Right cardiac atrium (tissue), 5 donors: ENCODE data around the gene PKD1L1. TPM values are rescaled to one million over a fixed set of nuclear protein-coding genes. Genes with fewer than 3 reads are reported as not detected.
"Not testable (repeated sequence)": the region's sequence is repeated elsewhere in the genome, so short reads cannot be mapped to it uniquely, and the experiment has no call there.

Source experiments
- ATAC-seq, 2 donors: fragments of 200-7000 bp; cut with Tn5 transposase; one replicate each; pipeline versions ENCODE4 v1.8.0 to v1.9.1; 2020; ENCODE audit warnings: moderate library complexity in 2 of 2, mild to moderate bottlenecking in 1 of 2
- DNase-seq, 3 donors: peaks; one replicate each; pipeline ENCODE4 v3.0.0-alpha.2; 2020
- H3K27ac ChIP-seq: one replicate; pipeline ENCODE4 v1.5.1; 2013; ENCODE audit warnings: mild to moderate bottlenecking, low read length, control low read depth, moderate library complexity
- H3K27me3 ChIP-seq: one replicate; pipeline ENCODE4 v1.6.1; 2013; ENCODE audit not compliant: control insufficient read depth, insufficient read depth
- H3K4me1 ChIP-seq: one replicate; pipeline ENCODE4 v1.6.1; 2013; ENCODE audit warnings: low read length; ENCODE audit not compliant: control insufficient read depth, insufficient read depth
- H3K4me3 ChIP-seq: one replicate; pipeline ENCODE4 v1.5.1; 2013; ENCODE audit warnings: low read length, control low read depth
- H3K9me3 ChIP-seq: one replicate; pipeline ENCODE4 v1.6.1; 2013; ENCODE audit warnings: low read length; ENCODE audit not compliant: control insufficient read depth
- WGBS: extraction: QIAGEN DNeasy Blood & Tissue Kit; methylation state at CpG from one replicate; pipeline ENCODE4 v1.1.7; 2013; 5-methylcytosine and 5-hydroxymethylcytosine counted together
- intact Hi-C, 4 donors: fragments of 100-400 bp; cut with DNase I; formaldehyde crosslinking; loops; one replicate each; pipeline versions ENCODE4 v1.11.0 to v1.14.0; 2022 to 2023
- polyA plus RNA-seq: library from polyadenylated mRNA; stranded (reverse); fragments of 200-250 nt; gene quantifications from one replicate; pipeline ENCODE4 v1.2.3, GENCODE V29; 2013
- total RNA-seq, 4 donors: library from RNA; stranded (reverse); fragmentation: NEBNext Ultra II Directional; extraction: Animal tissue kit (Norgen Biotek cat#: 25700); gene quantifications; one replicate each; pipeline ENCODE4 v1.2.1, GENCODE V29; 2021
- donor health status: healthy with polysubstance abuse.
- donor health status: DM: no; HTN: yes; CAD: no.
- donor health status: DM: no; HTN: no; CAD: no.
- donor health status: DM: no; HTN: yes; CAD: no; lungs with severe emphysema.
- donor health status: DM: yes; HTN: yes; CAD: no.

PKD1L1 gene
- total and polyA plus RNA-seq, 5 donors = 0.79 to 1.5 (median 0.82) TPM

- 97% methylated on average over 4 of the region's 5 CpGs for WGBS
- ATAC-seq, H3K27me3 ChIP-seq, H3K4me3 ChIP-seq, DNase-seq, intact Hi-C loops, H3K4me1 ChIP-seq, H3K27ac ChIP-seq, H3K9me3 ChIP-seq: not testable (repeated sequence)
Measured at GRCh38 chr7:47980648-47981047, 32.4 kb upstream of the PKD1L1 start.

GRCh38 chr7:47979832-47980181, 31.5 kb upstream of the PKD1L1 start:
- intact Hi-C loops = no loop called here
- Histone ChIP-seq H3K27ac (peak overlapping the region; percentile 92), H3K9me3 (no peaks in the 10 kb centered on the region), H3K4me1 (no peaks in the 10 kb centered on the region), H3K4me3 (peak overlapping the region; percentile 83), H3K27me3 (no peaks in the 10 kb centered on the region)
- no peak for DNase-seq
- no peak for ATAC-seq
- WGBS = 30% methylated on average over 7 of the region's 7 CpGs

DNA sequence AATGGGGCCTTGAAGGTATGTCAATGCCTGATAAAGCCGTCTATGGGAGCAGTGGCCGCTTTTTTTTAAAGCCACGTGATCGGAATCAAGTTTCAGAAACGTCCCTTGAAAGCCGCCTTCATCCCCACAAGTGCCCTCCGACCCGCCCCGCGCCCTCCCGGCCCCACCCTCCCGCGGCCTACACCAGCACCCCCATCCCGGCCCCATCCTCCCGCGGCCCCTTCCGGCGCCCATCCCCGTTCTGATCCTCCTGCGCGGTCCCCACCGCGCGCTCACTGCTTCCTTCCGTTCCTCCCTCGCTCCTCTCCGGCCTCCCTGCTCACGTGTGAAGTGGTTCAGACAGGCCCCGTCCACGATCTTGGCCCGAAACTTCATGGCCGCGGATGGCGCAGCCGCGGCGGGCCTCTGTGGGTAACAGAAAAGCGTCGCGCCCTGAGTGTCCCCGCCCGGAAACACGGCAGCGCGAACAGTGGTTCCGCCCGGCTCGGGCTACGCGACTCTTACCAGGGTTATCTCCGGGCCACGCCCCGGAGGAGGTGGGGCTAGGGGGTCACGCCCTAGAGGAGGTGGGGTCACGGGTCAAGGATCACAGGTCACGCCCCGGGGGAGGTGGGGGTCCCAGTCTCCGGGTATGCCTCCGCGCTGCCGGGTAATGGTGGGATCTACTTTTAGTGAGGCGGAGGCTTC, 31.0 kb upstream of the PKD1L1 start, which contains the start of gene HUS1:
HUS1 (minus strand) TSS at position 471 of the 687 bp plus-strand sequence; CDS start at position 375, 96 bp downstream.
- intact Hi-C loops = no loop called here
- H3K9me3 ChIP-seq = no peaks in the 10 kb centered on the region
- no peaks in the 10 kb centered on the region for H3K27me3 ChIP-seq
- peak within 1 kb of the TSS; percentile 92 for H3K27ac ChIP-seq
- peak; percentile 95 to 97 (median 97) for DNase-seq
- no peaks in the 10 kb centered on the region for H3K4me1 ChIP-seq
- H3K4me3 ChIP-seq = peak within 1 kb of the TSS; percentile 83
- ATAC-seq = peak; percentile 99 to 100
- WGBS = 1% methylated on average over 62 of the region's 62 CpGs

- DNase-seq (no peak), ATAC-seq (no peak)
- 8% methylated on average over 4 of the region's 4 CpGs for WGBS
- H3K4me1 ChIP-seq = no peaks in the 10 kb centered on the region
- H3K27me3 ChIP-seq = no peaks in the 10 kb centered on the region
- peak overlapping the region; percentile 83 for H3K4me3 ChIP-seq
- intact Hi-C loops = no loop called here
- no peak overlapping the region for H3K27ac ChIP-seq
- H3K9me3 ChIP-seq = no peaks in the 10 kb centered on the region
Measured at GRCh38 chr7:47978790-47979144, 30.5 kb upstream of the PKD1L1 start.

- intact Hi-C loops = no loop called here
- Histone ChIP-seq H3K27me3 (no peaks in the 10 kb centered on the region), H3K4me3 (no peak overlapping the region), H3K27ac (no peak overlapping the region), H3K4me1 (peaks cover 2% of the 10 kb centered on the region), H3K9me3 (no peaks in the 10 kb centered on the region)
- ATAC-seq = no peak
- DNase-seq = no peak
- 79% methylated on average over 1 of the region's 1 CpG for WGBS
Measured at GRCh38 chr7:47973739-47974138, 25.5 kb upstream of the PKD1L1 start.

DNA sequence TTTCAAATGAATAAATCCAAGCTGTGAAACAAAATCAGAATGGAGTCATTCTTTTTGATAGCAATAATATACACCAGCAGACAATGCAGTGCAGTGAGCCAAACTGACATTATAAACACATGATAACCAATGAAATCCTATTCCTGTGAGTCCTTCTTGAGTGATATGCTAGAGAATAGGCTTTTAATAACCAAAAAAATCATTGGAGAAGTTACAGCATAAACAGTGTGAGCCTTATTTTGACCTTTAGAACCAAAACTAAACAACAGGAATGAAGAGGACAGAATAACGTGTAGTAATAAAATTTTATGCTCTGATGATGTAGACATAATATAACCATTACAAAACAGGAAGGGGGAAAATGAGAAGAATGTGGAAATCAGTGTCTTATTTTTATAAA, 22.5 kb upstream of the PKD1L1 start:
- Histone ChIP-seq H3K27ac (no peak overlapping the region), H3K4me3 (no peak overlapping the region), H3K9me3 (no peaks in the 10 kb centered on the region), H3K27me3 (no peaks in the 10 kb centered on the region), H3K4me1 (peaks cover 2% of the 10 kb centered on the region)
- no peak for ATAC-seq
- intact Hi-C loops = no loop called here
- no peak for DNase-seq
- WGBS = 22% methylated on average over 1 of the region's 1 CpG

- H3K9me3 ChIP-seq = no peaks in the 10 kb centered on the region
- H3K27ac ChIP-seq = no peak overlapping the region
- DNase-seq (peak; percentile 62 to 78 (median 77)), ATAC-seq (peak; percentile 59 to 73)
- intact Hi-C loops = loop anchor here in 1 of 4 donors (2.0 kb wide), 1 partner anchor 24 kb away; no protein-coding TSS in a partner anchor
- H3K4me3 ChIP-seq = no peak overlapping the region
- H3K4me1 ChIP-seq = peaks cover 2% of the 10 kb centered on the region
- no peaks in the 10 kb centered on the region for H3K27me3 ChIP-seq
- WGBS = 54% methylated on average over 5 of the region's 5 CpGs
Measured at GRCh38 chr7:47968847-47969774, 20.8 kb upstream of the PKD1L1 start.

DNA sequence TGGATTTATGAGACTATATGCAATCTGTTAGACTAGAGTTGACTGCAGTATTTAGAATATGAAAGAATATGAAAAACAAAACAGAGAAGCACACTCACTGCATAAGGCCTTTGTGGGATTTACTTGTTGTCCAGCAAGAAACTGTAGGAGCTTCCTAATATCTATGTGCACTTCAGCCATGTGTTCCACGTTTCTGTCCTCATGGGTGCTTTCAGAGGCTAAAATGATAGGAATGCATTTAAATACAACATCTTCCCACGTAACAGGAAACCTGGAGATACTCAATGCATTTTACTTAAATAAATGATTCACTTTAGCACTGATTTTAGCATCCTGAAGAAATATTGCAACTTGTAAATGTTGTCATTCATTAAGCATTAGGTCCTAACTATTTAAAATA, 19.4 kb upstream of the PKD1L1 start:
- Histone ChIP-seq H3K27me3 (no peaks in the 10 kb centered on the region), H3K9me3 (no peaks in the 10 kb centered on the region), H3K27ac (no peak overlapping the region), H3K4me3 (no peak overlapping the region), H3K4me1 (peaks cover 2% of the 10 kb centered on the region)
- 85% methylated on average over 2 of the region's 2 CpGs for WGBS
- DNase-seq (no peak), ATAC-seq (no peak)
- intact Hi-C loops = loop anchor here in 1 of 4 donors (2.0 kb wide), 1 partner anchor 23 kb away; no protein-coding TSS in a partner anchor

DNA sequence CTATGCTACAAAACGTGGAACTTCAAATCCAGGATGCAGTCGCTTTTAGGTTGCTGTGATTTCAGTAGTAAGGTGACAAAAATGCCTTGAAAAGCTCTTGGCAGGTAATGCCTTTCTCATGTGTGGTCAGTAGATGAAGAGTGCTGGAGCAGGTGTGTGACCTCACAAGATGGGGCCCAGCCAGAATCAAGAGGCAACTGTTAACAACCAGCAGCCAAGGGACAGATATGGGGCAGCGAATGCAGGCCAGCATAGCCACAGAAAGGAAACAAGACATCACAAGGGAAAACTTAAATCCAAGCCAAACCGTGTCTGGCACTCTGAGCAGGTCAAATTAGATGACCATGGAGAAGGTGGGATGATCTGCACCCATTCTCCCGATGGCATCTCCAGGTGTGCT, 18.9 kb upstream of the PKD1L1 start:
- Histone ChIP-seq H3K9me3 (no peaks in the 10 kb centered on the region), H3K27me3 (no peaks in the 10 kb centered on the region), H3K27ac (no peak overlapping the region), H3K4me3 (no peak overlapping the region), H3K4me1 (peaks cover 4% of the 10 kb centered on the region)
- ATAC-seq (no peak), DNase-seq (no peak)
- 79% methylated on average over 5 of the region's 5 CpGs for WGBS
- intact Hi-C loops = no loop called here

DNA sequence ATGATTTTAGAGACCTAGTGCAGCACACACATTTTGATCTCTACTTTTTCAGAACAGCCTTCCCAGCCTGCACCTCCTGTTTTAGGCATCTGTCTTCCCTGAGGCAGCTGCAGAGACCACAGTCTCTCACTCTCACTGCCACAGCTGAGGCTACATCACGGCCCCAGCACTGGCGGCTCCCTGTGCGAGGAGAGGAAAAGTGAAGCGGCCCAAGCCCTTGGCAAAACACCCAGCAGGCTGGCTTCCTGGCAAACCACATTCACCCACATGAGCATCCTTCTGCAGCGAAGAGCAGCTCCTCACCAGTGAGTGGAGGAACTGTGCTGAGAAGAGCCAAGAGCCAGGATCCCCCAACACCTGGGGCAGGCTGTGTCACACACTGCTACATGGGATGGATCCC, 17.2 kb upstream of the PKD1L1 start:
- ATAC-seq (no peak), DNase-seq (no peak)
- H3K27me3 ChIP-seq = no peaks in the 10 kb centered on the region
- H3K4me1 ChIP-seq = peaks cover 4% of the 10 kb centered on the region
- intact Hi-C loops = no loop called here
- H3K9me3 ChIP-seq = no peaks in the 10 kb centered on the region
- no peak overlapping the region for H3K27ac ChIP-seq
- no peak overlapping the region for H3K4me3 ChIP-seq
- 91% methylated on average over 5 of the region's 5 CpGs for WGBS

DNA sequence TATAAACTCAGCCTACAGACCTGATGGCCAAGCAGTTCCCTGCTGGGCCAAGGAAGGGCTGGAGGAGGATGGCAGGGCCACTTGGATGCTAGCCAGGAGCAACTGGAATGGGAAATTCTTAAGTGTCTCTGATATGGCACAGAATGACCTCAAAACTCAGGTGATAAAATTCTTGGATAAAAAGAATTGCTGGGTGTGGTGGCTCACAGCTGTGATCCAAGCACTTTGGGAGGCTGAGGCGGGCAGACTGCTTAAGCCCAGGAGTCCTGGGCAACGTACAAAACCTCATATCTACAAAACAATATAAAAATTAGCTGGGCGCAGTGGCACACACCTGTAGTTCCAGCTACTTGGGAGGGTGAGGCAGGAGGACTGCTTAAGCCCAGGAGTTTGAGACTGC, 14.0 kb upstream of the PKD1L1 start:
- WGBS = 97% methylated on average over 3 of the region's 3 CpGs
- DNase-seq (no peak), ATAC-seq (peak in 1 of 2 donors; percentile 13)
- peaks cover 4% of the 10 kb centered on the region for H3K4me1 ChIP-seq
- no peak overlapping the region for H3K27ac ChIP-seq
- H3K4me3 ChIP-seq = no peak overlapping the region
- intact Hi-C loops = no loop called here
- H3K27me3 ChIP-seq = no peaks in the 10 kb centered on the region
- no peaks in the 10 kb centered on the region for H3K9me3 ChIP-seq
